HG03342 (cell line): Measurements from ENCODE around the gene TIGD1.

ENCODE experiments used
- ATAC-seq: cut with Tn5 transposase; IDR thresholded peaks from one replicate; pipeline ENCODE4 v1.9.1; 2021; ENCODE audit warnings: mild to moderate bottlenecking, moderate library complexity; ENCODE audit not compliant: unreplicated experiment

The TIGD1 gene

GRCh38 chr2:232550354-232551249, at the start of gene TIGD1, which contains the start of gene EIF4E2:
Gene TIGD1, minus strand, starts transcription at chr2:232550557. Its CDS starts 675 bp downstream, at chr2:232549882.
Gene EIF4E2, plus strand, starts transcription at chr2:232550689. Its CDS starts 36 bp downstream, at chr2:232550725.
- peak; percentile 92 for ATAC-seq

GRCh38 chr2:232598293-232598692, 47.9 kb upstream of the TIGD1 start:
- no peak for ATAC-seq

- ATAC-seq, result no peak
Observed at GRCh38 chr2:232597362-232598079, 47.2 kb upstream of the TIGD1 start.

DNA sequence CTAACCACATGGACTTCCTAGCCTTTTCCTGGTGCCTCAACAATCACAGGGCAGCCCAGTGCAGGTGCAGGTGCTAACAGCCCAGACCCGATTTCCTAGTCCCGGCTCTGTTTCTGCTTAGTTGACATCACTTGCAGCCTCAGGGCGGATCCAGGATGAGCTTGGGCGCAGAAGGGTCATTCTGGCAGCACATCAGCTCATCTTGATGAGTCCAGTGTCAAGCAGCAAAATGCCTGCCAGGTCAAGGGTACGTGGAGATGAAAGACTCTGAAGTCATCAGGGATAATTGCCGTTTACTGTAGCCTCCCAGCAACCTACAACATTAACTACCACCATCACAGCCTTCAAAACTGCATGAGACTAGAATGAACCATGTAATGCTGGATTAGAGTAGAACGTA, 43.6 kb upstream of the TIGD1 start:
- ATAC-seq, result no peak

GRCh38 chr2:232592772-232593395, 42.5 kb upstream of the TIGD1 start:
- ATAC-seq, result no peak

DNA sequence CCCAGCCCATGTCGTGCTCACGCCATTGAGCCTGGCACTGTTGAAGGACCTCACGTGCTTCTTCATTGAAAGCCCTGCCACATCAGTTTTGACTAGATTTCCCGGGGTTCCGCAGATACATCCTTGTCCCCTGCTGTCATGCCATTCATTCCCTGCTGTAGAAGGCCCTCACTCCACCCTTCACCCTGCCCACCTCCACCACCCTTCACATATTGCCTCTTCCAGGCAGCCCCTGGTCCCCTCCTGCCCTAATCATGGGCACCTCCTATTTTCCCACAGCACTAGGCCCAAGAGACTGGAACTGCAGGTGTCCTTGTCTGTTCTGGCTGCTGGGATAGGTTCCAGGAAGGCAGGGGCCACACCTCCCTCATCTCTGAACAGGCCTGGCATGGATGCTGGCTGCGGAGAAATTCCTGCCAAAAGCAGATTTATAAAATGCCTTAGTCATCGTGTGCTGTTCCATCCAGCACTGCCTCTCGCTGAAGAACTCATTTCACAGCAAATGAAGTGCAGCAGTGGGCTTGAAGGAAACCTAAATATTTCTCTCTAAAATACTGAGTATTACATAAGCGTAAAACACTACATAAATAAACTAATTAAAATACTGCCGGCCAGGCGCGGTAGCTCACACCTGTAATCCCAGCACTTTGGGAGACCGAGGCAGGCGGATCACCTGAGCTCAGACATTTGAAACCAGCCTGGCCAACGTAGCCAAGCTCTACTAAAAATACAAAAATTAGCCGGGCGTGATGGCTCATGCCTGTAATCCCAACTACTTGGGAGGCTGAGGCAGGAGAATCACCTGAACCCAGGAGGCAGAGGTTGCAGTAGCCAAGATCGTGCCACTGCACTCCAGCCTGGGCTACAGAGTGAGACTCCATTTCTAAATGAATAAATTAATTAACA, 38.6 kb upstream of the TIGD1 start:
- no peak for ATAC-seq

DNA sequence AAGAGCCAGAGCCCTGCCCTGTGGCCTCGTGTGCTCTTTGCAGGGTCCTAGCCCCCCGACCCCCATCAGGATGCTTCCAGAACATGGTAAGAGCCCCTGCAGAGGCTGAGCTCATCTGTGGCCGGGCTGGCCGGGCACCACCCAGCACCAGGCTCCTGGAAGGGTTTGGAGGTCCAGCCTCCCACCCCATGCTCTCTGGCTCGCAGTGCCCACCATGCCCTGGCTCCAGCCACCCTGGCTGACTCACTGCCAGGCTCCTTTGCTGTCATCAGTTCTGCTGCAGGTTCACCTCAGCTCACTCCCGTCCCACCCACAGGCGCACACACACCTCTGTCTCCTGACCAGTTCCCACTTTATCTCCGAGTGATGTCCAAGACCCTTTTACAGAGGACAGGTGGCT, 37.7 kb upstream of the TIGD1 start:
- no peak for ATAC-seq

- ATAC-seq, result no peak
Observed at GRCh38 chr2:232587512-232587911, 37.2 kb upstream of the TIGD1 start.

DNA sequence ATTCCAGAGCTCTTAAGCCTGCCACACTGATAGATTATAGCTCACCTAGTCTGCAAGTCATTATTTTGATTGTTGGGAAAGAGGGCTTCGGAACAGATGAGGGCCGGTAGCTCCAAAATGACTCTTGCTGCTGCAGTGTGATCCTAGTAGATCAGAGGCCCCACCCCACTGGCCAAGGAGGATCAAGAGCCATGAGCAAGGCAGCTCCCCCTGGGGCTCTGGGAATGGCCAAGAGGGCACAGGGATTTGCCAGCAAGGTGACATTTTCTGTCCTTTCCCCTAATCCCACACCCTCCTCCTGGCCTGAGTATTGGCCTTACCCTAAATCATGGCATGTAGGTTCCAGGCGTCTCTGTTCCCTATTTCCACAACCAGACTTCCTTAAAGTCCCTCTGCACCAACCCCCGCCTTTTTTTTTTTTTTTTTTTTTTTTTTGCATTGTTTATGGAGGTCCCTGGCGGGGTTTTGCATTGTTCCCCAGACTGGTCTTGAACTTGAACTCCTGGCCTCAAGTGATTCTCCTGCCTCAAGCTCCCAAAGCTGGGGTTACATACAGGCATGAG, 36.7 kb upstream of the TIGD1 start:
- ATAC-seq, result no peak

DNA sequence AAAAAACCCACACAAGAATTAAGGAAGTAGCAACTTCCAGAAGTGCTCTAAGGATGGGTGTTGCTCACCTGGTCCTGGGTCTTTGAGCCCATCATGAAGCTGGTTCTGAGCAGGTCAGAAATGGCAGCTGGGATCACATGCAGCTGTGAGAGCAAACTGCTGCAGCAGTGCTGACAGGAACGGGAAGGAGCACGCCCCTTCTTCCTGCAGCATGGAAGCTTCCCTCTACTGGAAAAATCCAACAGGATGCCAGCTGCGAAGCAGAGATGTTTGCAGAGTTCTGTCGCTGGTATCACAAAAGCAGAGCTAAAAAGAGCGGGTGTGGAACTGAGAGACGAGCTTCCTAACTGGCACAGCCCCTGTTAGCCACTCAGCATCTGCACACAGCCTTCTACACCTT, 33.9 kb upstream of the TIGD1 start:
- no peak for ATAC-seq

- no peak for ATAC-seq
Observed at GRCh38 chr2:232581725-232582124, 31.4 kb upstream of the TIGD1 start.

DNA sequence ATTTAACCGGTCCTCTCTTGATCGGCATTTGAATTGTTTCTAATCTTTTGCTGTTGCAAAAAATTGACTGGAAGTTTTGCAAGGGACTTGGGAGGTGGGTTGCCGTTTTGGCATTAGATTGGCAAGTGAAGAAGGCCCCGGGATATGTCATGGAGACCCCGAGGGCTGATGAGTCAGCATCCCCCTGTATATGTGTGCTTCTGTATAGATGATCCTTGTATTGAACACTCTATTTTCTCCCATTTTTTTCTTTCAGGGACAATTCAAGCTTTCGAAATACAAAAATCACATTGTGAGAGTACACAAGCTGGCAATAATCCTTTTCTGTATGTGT, 30.3 kb upstream of the TIGD1 start:
- ATAC-seq, result no peak

GRCh38 chr2:232578626-232579025, 28.3 kb upstream of the TIGD1 start:
- no peak for ATAC-seq

GRCh38 chr2:232577841-232578240, 27.5 kb upstream of the TIGD1 start:
- ATAC-seq, result no peak

GRCh38 chr2:232576995-232577394, 26.6 kb upstream of the TIGD1 start:
- ATAC-seq, result no peak

- no peak for ATAC-seq
Observed at GRCh38 chr2:232575404-232575746, 25.0 kb upstream of the TIGD1 start.

- ATAC-seq, result no peak
Observed at GRCh38 chr2:232574674-232575403, 24.5 kb upstream of the TIGD1 start.

GRCh38 chr2:232573771-232574435, 23.5 kb upstream of the TIGD1 start:
- ATAC-seq, result no peak

- ATAC-seq, result no peak
Observed at GRCh38 chr2:232573042-232573441, 22.7 kb upstream of the TIGD1 start.
